HG03469 (cell line): Measurements from ENCODE around the gene LMTK2.

ENCODE experiments used
- ATAC-seq: cut with Tn5 transposase; IDR thresholded peaks from one replicate; pipeline ENCODE4 v1.9.1; 2021; ENCODE audit warnings: mild to moderate bottlenecking, moderate library complexity, moderate number of reproducible peaks; ENCODE audit not compliant: unreplicated experiment

LMTK2 gene

GRCh38 chr7:98252425-98253054, 145.9 kb downstream of the LMTK2 start:
- no peak for ATAC-seq

- ATAC-seq = no peak
These were observed 147.9 kb downstream of the LMTK2 start for GRCh38 chr7:98254516-98254915.

DNA sequence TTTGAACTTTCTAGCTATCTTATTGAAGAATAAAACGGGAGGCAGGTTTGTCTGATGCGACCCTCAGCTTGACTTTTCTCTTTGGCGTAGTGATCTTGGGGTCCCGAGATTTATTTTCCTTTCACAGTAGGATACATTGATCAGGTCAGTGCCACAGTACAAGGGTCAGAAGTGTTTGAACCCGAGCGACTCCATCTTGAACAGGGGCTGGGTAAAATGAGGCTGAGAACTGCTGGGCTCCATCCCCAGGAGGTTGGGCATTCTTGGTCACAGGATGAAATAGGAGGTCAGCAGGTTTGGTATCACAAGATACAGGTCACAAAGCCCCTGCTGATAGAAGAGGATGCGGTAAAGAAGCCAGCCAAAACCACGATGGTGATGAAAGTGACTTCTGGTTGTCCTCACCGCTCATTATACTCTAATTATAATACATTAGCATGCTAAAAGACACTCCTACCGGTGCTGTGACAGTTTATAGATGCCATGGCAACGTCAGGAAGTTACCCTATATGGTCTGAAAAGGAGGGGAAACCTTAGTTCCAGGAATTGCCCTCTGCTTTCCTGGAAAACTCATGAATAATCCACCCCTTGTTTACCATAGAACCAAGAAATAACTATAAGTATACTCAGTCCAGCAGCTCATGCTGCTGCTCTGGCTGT, 148.4 kb downstream of the LMTK2 start:
- no peak for ATAC-seq

DNA sequence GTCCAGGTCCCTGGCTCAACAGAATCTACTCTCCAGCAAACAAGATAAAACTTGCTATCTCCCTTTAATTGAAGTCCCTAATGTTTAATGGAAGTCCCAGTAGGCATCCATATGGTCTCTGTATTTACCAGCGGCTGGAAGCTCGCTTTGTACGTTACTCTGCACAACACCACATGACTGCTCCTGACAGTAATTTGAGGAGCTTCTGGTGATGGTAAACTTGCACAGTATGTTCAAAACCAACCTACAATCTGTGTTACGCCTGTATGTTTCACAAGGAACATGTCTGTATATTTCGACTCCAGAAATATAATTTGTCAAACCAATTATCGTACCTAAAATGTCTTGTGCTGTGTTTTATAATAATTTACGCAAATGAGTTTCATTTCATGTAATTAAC, 149.8 kb downstream of the LMTK2 start:
- no peak for ATAC-seq

DNA sequence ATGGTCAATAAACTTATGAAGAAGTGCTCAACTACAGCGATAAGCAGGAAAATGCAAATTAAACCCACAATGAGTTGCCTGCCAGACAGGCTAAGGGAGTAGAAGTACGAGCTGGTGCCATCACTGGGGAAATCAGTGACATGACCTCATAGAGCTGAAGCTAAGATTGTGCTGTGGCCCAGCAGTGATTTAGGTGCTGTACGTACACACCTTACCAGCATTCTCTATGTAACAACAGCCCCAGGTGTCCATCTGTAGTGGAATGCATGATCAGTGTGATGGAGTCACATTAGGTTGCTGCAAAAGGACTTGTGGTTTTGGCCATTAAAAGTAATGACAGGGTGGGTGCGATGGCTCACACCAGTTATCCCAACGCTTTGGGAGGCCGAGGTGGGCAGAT, 151.0 kb downstream of the LMTK2 start:
- ATAC-seq = no peak
